Stimulated activated CD4-positive, alpha-beta T cell treated with anti-CD3 and anti-CD28 coated beads, Interleukin-12 subunit alpha, Interleukin-12 subunit beta, amount 100 ng/mL, for 24 hours (primary cell): ENCODE measurements around the gene CAP2.
"Not testable (repeated sequence)": the region's sequence is repeated elsewhere in the genome, so short reads cannot be mapped to it uniquely, and the experiment has no call there.

Experiments used
- DNase-seq, 2 experiments: peaks; one replicate each; pipeline ENCODE4 v3.0.0-alpha.2; 2020; ENCODE audit warnings: low read depth in 2 of 2

Gene CAP2

DNA sequence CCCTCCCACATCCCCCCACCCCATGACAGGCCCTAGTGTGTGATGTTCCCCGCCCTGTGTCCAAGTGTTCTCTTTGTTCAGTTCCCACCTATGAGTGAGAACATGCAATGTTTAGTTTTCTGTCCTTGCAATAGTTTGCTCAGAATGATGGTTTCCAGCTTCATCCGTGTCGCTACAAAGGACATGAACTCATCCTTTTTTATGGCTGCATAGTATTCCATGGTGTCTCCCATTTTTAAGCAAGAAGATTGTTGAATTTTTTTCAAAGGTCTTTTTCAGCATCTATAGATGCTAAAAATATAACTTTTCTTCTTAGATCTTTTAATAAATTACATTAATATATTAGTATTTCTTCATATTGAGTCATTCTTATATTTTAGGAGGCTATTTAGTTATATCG lies 47.4 kb downstream of the CAP2 start:
- not testable (repeated sequence) for DNase-seq

DNA sequence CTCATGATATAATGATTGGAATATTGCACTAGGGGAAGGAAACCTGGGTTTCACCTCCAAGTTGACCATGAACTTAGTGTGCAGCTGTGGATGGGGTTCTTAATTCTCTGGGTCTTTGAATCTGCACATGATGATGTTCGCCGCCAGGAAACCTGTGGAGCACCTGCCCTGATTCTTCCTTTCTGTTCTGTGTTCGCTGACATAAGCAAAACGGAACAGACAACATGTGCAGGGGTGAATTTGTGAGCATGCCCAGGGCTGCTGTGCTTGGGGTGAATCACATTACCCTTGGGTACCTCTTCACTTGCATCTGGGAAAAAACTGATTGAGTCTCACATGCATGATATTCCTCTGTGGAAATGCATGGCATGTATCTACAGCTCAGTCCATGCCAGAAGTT lies 48.8 kb downstream of the CAP2 start:
- DNase-seq, result no peak

GRCh38 chr6:17446713-17447112 lies 53.3 kb downstream of the CAP2 start:
- no peak for DNase-seq

- no peak for DNase-seq
Observed at GRCh38 chr6:17448165-17448564, 54.8 kb downstream of the CAP2 start.

DNA sequence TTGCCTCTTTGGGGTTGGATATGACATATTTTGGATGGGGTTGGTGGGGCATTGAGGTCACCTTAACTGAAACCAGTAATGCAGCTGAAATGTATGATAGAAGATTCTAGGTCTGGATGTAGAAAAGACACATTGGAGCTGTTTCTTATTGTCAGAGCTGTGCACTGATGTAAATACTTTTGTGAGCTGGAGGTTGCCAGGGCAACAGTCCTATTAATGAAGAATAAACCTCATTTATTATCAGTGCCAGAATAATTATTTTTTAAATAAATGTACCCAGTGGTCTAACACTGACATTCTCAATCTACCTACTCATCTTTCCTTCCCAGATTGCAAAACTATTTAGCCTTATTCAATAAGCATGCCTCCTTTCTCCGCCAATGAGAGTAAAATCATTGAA lies 57.0 kb downstream of the CAP2 start:
- no peak for DNase-seq

DNA sequence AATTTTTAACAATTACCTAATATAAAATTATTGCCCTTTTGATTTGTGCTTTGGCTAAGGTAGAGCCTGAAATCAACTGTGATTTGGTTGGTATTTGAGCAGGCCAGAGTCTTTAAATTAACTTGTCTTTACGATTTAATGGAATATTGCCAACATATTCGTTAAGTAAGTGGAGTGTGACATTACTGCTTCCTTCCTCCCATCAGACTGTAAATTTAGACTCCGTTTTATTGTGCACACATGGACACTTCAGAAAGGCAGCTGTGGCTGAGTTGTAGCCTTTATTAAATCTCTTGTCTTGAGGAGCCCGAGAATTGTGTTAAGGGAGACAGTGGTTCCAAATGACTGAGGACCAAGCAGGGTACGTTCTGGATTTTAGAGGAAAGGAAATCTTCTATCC lies 57.4 kb downstream of the CAP2 start:
- DNase-seq, result no peak

GRCh38 chr6:17452096-17452495 lies 58.7 kb downstream of the CAP2 start:
- DNase-seq, result no peak

GRCh38 chr6:17454316-17455005 lies 61.1 kb downstream of the CAP2 start:
- no peak for DNase-seq

DNA sequence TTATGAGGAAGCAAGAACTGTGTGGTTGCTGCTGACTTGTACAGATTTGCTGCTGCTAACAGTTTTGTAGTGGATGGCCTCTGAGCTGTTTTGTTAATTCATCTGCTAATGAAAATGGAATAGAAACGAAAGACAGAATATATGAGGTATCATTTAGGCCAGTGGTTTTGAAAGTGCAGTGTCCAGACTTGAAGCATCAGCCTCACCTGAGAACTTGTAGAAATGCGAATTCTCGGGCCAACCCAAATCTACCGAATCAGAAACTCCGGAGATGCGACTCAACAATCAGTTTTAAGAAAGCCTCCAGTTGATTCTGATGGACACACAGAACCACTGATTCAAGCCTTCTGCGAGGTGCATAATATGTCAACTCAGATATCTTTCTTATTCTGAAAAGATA lies 62.5 kb downstream of the CAP2 start:
- no peak for DNase-seq

DNA sequence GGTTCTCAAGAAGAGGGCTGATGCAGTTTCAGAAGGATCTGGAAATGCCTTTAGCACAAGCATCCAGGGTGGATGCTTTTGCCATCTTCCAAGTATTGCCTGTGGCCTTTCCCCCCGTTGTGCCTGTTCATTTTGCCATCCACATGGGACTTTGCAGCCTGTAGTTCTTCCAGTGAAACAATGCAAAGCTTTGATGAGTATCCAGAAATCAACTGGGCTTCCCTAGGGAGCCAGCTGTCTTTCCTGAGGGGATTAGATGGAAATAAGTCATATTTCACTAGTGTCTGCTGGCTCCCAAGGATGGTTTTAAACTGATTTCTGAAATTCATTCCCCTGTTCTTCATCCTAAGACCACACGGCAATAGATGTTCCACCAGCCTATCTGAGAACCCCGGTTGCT lies 63.3 kb downstream of the CAP2 start:
- DNase-seq, result no peak

DNA sequence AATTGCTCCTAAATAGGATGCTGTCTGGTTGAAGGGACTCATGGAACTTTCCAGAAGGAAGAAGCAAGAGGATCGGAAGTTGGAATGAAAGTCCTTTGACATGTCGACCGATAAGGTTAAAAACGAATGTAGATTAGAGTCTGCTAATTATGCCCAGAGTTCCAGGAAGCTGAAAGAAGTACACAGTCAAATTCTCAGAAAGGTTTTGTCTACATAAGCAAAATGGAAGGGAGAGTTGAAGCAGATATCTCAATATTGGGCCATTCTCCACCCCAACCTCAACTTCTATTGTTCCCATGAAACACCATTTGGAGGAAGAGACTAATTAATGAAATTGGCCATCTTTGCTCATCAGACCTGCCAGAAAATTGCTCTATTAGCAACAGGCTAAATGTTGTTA lies 64.0 kb downstream of the CAP2 start:
- DNase-seq, result no peak

DNA sequence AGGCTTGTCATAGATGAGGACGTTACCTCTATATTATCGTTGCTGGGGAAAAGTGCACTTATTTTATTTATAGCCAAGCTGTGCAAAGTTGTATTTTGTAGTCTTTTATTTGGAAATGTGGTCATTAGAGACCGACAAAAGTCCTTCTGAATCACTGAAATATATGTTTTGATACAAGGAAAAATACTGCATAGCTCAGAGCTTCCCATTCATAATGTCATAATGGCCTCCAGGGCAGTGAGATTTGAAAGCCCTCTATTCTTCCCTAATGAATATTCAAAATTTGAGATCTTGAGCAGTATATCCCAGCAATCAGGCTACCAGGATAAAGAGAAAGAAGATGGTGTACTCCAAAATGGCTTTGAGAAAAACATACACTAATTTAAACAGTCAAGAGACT lies 64.6 kb downstream of the CAP2 start:
- no peak for DNase-seq

GRCh38 chr6:17458966-17459365 lies 65.6 kb downstream of the CAP2 start:
- no peak for DNase-seq

DNA sequence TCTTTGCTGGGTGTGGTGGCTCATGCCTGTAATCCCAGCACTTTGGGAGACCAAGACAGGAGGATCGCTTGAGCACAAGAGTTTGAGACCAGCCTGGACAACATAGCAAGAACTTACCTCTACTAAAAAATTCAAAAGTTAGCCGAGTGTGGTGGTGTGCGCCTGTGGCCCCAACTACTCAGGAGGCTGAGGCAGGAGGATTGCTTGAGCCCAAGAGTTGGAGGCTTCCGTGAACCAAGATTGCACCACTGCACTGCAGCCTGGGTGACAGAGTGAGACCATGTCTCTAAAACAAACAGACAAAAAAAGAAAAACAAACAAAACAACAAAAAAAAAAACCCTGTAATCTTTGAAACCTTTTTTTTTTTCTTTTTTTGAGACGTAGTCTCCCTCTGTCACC lies 67.5 kb downstream of the CAP2 start:
- DNase-seq, result no peak

DNA sequence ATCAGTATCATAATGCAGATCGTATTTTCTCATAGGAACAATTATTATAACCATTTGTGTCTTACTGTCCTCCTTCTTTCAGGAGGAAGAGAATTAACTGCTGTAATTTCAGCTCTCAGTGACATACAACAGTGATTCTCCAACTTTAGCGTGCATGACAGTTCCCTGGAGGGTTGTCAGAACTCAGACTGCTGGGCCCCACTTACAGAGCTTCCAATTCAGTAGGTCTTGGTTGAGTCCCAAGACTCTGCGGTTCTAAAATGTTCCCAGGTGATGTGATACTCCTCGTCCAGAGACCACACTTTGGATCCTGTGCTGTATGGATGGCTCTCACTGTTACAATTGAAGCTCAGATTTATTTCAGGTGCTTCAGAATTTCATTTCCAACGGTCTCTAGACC lies 72.8 kb downstream of the CAP2 start:
- DNase-seq, result no peak

- DNase-seq, result no peak
Observed at GRCh38 chr6:17466707-17467106, 73.3 kb downstream of the CAP2 start.

DNA sequence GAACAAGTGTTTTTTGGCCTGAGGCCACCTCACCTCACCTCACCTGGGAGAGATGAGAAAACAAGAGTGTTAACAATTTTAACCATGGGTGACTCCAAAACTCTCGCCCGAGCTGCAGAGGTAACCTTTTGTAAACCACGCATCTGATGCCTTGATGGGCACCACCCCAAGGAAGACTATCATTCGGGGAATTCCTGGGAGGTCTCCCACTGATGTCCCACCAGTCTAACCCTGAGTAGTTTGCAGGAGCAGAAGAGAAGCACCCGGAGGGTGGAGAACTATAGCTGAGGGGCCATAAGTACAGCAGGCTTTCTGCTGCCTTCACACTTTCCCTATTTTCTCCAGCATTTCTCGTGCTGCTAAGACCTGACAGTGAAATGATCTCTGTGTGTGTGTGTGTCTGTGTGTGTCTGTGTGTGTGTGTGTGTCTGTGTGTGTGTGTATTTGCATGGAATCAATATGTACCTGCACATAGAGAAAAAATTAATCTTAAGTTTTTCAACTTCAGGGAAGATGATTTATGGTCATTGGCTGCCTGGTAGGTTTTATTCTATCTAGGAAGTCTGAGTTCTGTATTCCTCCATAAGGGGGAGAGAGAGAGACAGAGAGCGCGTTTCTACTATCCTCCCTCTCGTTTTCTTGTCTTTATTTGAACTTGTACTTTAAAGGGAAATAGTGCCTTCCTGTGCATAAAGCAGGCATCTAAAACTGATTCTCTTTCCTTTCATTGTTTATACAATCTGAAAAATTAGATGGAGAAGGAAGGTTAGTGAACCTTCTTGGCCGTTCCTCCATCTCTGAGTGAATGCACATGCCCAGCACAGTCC lies 75.8 kb downstream of the CAP2 start:
- DNase-seq, result no peak

GRCh38 chr6:17470202-17470937 lies 77.0 kb downstream of the CAP2 start:
- no peak for DNase-seq

DNA sequence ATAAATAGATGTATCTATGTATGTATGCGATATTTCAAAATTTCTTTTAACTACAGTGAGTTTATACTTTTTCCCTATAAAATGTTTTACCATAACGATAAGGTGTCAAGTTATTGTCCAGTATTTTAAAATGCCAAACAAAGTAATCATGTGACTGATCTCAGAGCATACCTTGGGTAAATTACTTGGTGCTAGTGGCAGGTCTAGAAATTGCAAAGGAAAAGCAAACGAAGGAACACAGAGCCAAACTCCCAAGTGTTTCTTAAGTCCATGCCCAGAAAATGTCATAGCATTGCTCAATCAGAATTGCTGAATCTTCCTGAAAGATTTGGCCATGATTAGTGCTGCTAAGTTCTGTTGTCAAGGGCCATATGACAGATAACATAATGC lies 77.5 kb downstream of the CAP2 start:
- DNase-seq, result no peak

GRCh38 chr6:17472653-17473183 lies 79.3 kb downstream of the CAP2 start:
- DNase-seq, result no peak

GRCh38 chr6:17473554-17473953 lies 80.2 kb downstream of the CAP2 start:
- DNase-seq, result no peak

- DNase-seq, result no peak
Observed at GRCh38 chr6:17474289-17474688, 80.9 kb downstream of the CAP2 start.
